Activated T-cell treated with anti-CD3 and anti-CD28 coated beads, Interleukin-2, amount 50 U/mL, for 4 hours (primary cell): ENCODE results near the gene NUTM2F. TPM values are rescaled to one million over a fixed set of nuclear protein-coding genes. Genes with fewer than 3 reads are reported as not detected.
A peak's percentile ranks its signal among the peaks of the same experiment; 100 is the strongest.
"Not testable (repeated sequence)": the region's sequence is repeated elsewhere in the genome, so short reads cannot be mapped to it uniquely, and the experiment has no call there.

Experiments used
- ATAC-seq, 2 donors: fragments of 200-7000 bp; cut with Tn5 transposase; one replicate each; pipeline ENCODE4 v1.10.0; 2021
- DNase-seq: peaks from one replicate; pipeline ENCODE4 v3.0.0-alpha.2; 2020
- H3K27me3 Mint-ChIP-seq: one replicate; pipeline ENCODE4 v1.8.0; 2021; ENCODE audit warnings: low read depth, mixed read lengths
- H3K36me3 Mint-ChIP-seq: one replicate; pipeline ENCODE4 v1.8.0; 2022; ENCODE audit warnings: mixed read lengths; ENCODE audit not compliant: insufficient read depth
- H3K4me1 Mint-ChIP-seq: one replicate; pipeline ENCODE4 v1.8.0; 2021; ENCODE audit warnings: low read depth, mixed read lengths
- H3K4me3 Mint-ChIP-seq: one replicate; pipeline ENCODE4 v1.8.0; 2021; ENCODE audit warnings: mild to moderate bottlenecking, moderate library complexity, mixed read lengths
- H3K9me3 Mint-ChIP-seq: one replicate; pipeline ENCODE4 v1.8.0; 2021; ENCODE audit warnings: mixed read lengths
- total RNA-seq, 3 donors: library from RNA; stranded (reverse); gene quantifications; one replicate each; pipeline ENCODE4 v1.2.1, GENCODE V29; 2021

NUTM2F gene, protein sequence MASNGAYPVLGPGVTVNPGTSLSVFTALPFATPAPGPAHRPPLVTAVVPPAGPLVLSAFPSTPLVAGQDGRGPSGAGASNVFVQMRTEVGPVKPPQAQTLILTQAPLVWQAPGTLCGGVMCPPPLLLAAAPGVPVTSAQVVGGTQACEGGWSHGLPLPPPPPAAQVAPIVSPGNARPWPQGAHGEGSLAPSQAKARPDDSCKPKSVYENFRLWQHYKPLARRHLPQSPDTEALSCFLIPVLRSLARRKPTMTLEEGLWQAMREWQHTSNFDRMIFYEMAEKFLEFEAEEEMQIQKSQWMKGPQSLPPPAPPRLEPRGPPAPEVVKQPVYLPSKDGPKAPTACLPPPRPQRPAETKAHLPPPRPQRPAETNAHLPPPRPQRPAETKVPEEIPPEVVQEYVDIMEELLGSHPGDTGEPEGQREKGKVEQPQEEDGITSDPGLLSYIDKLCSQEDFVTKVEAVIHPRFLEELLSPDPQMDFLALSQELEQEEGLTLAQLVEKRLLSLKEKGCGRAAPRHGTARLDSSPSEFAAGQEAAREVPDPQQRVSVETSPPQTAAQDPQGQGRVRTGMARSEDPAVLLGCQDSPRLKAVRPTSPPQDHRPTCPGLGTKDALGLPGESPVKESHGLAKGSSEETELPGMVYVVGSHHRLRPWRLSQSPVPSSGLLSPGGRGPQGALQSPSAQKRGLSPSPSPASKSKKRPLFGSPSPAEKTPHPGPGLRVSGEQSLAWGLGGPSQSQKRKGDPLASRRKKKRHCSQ
- total RNA-seq, result not detected

DNA sequence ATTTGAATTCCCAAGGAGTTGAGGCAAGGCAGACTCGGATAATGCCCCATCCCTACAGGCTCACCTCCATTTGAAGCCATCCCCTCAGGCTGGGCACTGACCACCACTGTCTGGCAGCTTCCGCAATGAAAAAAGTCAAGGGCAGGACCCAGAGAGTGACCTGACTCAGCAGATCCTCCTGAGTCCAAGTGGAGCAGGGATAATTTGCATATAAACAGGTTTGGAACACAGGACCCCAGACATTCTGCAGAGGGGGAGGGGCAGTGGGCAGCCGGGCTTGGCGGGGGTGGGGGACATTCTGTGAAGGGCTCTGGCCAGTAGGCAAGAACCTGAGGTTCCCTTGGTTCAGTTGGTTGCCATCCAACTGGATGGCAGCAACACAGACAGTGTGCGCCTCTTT, at the start of gene NUTM2F:
Gene NUTM2F (minus strand): TSS at position 101 of the 400 bp plus-strand sequence. CDS start 21 bp downstream, at position 80.
- ATAC-seq, DNase-seq: not testable (repeated sequence)

DNA sequence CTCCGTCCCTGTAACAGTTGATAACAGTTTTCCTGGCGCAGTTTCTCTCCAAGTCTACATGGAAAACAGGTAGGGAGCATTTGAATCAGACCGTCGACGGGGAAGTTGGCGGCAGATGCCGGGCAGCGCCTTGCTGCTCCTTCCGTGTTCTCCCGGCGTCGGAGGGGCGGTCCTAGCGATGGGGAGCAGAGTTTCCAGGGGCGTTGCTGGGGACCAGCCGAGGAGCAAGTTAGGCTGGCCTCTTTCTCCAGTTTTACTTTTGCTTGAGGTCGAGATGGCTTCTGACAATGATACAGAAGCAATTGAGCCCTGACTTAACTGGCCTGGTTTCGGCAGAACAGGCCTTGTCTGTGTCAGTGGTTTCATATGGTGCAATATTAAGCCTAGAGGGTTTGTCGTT, 46.8 kb upstream of the NUTM2F start:
- not testable (repeated sequence) for H3K9me3 Mint-ChIP-seq, H3K36me3 Mint-ChIP-seq, H3K27me3 Mint-ChIP-seq, DNase-seq
- peaks cover 13% of the 10 kb centered on the region for H3K4me1 Mint-ChIP-seq
- peak; percentile 44 to 52 for ATAC-seq
- H3K4me3 Mint-ChIP-seq, result peak overlapping the region; percentile 90

More for the DNA sequence above, at the start of gene NUTM2F:
- H3K4me1 Mint-ChIP-seq, H3K4me3 Mint-ChIP-seq, H3K27me3 Mint-ChIP-seq, H3K9me3 Mint-ChIP-seq, H3K36me3 Mint-ChIP-seq: not testable (repeated sequence)

DNA sequence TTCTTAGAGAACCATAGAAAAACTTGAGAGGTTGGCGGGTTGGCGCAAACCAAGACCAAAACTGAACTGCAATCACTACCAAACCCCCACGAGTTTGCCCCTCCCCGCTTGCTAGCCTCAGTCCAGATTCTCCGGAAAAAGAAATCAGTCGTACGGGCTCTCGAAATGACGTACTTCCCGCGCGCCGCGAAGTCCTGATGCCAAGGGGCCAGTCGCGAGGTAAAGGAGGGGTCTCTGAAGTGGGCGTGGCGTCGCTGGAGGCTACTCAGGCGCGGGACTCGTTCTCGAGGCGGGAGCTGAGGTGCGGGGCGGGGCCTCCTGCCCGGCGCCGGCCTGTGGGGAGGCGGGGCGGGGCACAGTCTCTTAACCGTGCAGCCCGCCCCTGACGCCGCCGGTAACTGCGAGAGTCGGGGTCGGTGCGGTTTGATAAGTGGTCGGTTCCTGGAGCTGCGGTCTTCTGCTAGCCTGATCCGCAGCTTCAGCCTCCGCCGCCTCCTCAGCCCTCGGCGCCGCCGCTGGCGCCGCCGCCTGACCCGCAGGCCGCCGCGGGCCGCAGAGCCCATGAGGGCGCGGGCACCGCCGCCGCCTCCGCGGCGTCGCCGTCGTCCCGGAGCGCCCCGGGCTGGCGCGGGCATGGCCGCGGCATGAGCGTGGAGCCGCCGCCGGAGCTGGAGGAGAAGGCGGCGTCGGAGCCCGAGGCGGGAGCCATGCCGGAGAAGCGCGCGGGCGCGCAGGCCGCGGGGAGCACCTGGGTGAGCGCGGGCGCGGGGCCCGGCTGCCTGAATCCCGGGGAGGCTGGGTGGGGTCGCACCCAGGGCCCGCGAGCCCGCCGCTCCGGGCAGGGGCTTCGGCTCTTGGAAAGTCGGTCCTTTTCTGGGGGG, 46.0 kb upstream of the NUTM2F start:
- not testable (repeated sequence) for H3K27me3 Mint-ChIP-seq
- peaks cover 13% of the 10 kb centered on the region for H3K4me1 Mint-ChIP-seq

DNA sequence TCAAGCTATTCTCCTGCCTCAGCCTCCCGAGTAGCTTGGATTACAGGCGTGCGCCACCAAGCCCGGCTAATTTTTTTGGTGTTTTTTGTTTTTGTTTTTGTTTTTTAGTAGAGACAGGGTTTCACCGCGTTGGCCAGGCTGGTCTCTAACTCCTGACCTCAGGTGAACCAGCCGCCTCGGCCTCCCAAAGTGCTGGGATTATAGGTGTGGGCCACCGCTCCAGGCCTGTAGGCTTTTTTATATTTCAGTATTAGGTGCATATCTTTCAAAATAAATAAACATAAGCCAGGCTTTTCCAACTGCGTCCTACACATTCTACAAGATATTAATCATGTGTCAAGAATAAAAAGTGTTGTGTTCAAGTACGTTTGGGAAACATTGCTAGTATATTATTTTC, 45.3 kb upstream of the NUTM2F start:
- Mint-ChIP-seq H3K4me3 (peak overlapping the region; percentile 79), H3K4me1 (peaks cover 13% of the 10 kb centered on the region)
- not testable (repeated sequence) for DNase-seq, H3K36me3 Mint-ChIP-seq, H3K9me3 Mint-ChIP-seq, ATAC-seq, H3K27me3 Mint-ChIP-seq

More for the DNA sequence above, 46.0 kb upstream of the NUTM2F start:
- peak; percentile 97 for ATAC-seq
- not testable (repeated sequence) for H3K36me3 Mint-ChIP-seq, H3K9me3 Mint-ChIP-seq
- H3K4me3 Mint-ChIP-seq, result peak overlapping the region; percentile 90
- DNase-seq, result peak; percentile 85

DNA sequence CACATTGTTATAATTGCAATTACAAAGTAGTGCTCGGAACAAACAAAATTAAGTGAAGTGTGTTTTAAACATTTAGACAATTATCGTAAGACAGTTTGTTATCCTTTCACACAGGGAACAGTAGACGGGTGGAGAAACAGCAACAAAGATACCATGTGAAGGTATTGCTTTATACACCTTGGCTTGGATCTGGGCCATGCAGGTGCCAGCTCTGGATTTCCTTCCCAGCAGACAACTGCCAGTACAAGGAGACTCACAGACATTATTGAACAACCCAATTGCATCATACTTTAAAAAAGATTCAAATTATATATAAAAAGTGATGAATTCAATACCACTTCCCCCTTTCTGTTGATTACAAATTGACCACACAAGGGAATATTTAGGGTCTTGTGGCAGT, 41.8 kb upstream of the NUTM2F start:
- not testable (repeated sequence) for ATAC-seq, H3K9me3 Mint-ChIP-seq, H3K36me3 Mint-ChIP-seq, DNase-seq, H3K4me3 Mint-ChIP-seq, H3K27me3 Mint-ChIP-seq, H3K4me1 Mint-ChIP-seq

DNA sequence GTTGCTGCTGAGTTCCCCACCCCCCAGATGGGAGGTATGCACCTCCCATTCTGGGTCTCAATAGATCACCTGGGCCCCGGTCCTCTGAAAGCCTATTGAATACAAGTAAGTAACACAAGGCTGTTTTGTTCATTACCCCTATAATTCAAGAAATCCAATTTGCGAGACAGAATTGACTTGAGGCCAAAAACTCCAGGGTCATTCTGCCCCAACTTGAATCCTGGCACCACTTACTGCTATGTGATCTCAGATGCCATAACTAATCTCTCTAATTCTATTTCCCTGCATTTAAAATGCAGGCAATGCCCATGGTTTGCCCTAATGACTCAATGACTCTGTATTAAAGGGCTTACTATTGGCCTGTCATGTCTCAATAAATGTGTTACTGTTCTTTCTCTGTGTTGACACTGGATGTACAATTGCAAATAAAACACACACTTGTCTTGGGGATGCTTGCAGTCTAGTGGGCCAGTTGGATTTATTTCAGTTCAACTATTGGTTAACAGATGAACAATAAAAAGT, 35.7 kb upstream of the NUTM2F start:
- H3K4me3 Mint-ChIP-seq, ATAC-seq, H3K9me3 Mint-ChIP-seq, H3K27me3 Mint-ChIP-seq, DNase-seq, H3K36me3 Mint-ChIP-seq, H3K4me1 Mint-ChIP-seq: not testable (repeated sequence)

DNA sequence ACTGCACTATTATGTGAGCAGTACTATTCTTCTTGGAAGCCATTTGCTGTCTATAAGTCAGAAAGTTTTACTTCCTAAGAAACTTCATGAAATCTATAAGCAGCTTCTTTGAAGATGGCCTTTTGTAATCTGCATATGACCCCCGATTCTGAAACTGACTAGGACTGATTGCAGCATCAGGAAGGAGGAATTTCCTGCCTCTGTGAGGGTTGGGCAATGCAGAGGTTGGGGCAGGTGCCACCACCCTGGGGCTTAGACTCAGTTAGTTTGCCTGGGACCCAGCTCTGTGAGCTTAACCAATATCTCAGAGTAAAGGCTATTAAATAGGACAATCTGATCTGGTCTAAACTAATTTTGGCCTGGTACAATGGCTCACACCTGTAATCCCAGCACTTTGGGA, 28.7 kb upstream of the NUTM2F start:
- not testable (repeated sequence) for H3K4me3 Mint-ChIP-seq, ATAC-seq, H3K9me3 Mint-ChIP-seq, DNase-seq, H3K4me1 Mint-ChIP-seq, H3K36me3 Mint-ChIP-seq, H3K27me3 Mint-ChIP-seq

DNA sequence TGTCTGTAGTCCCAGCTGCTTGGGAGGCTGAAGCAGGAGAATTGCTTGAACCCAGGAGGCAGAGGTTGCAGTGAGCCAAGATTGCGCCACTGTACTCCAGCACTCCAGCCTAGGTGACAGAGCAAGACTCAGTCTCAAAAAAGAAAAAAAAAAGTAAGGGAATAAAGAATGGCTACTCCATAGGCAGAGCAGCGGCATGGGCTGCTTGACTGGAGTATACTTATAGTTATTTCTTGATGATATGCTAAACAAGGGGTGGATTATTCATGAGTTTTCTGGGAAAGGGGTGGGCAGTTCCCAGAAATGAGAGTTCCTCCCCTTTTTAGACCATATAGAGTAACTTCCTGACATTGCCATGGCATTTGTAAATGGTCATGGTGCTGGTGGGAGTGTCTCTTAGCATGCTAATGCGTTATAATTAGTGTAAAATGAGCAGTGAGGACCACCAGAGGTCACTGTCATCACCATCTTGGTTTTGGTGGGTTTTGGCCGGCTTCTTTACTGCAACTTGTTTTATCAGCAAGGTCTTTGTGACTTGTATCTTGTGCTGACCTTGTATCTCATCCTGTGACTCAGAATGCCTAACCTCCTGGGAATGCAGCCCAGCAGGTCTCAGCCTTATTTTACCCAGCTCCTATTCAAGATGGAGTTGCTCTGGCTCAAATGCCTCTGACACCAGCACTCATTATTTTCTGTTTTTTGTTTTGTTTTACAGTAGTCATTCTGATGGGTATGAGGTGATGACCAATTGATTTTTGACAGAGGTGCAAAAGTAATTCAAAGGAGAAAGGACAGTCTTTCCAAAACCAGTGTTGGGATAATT, 23.7 kb upstream of the NUTM2F start:
- H3K9me3 Mint-ChIP-seq, H3K4me1 Mint-ChIP-seq, DNase-seq, H3K36me3 Mint-ChIP-seq, H3K4me3 Mint-ChIP-seq, H3K27me3 Mint-ChIP-seq, ATAC-seq: not testable (repeated sequence)

DNA sequence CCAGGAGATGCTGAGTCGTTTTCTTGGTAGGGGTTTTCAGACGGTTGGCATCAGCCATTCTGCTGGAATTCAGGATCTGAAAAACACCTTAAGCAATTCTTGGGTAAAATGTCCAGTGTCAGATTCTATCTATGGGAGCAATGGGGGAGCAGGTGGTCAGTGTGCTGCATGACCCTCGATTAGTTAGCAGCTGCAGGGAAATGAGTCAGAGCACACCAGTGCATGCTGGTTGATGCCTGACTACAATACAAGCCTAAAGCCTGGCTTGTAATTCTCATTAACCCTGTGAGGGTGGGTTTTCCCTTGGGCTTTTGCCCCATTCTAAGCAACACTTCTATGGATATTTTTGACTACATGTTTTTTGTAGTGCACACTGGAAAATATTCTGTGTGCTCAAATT, 20.3 kb upstream of the NUTM2F start:
- not testable (repeated sequence) for H3K9me3 Mint-ChIP-seq, H3K27me3 Mint-ChIP-seq, H3K4me3 Mint-ChIP-seq, ATAC-seq, H3K4me1 Mint-ChIP-seq, H3K36me3 Mint-ChIP-seq, DNase-seq

DNA sequence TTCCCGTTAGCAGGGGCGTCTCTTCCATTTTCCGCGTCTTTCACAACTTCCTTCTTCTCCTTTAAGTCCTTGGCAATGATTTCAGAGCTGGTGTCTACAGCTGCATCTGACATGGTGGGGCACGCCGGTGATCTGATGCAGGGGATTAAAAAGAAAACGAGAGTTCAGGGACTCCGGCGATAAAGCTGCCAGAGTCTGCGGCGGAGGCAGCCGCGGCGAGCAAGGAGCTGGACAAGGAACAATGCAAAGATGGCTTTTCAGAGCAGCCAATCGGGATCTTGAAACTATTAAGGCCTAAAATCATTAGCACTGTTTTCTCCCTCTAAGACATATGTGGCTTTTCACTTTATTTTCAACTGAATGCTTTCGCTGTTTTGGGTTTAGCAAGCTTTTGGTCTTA, 19.0 kb upstream of the NUTM2F start:
- not testable (repeated sequence) for DNase-seq, H3K27me3 Mint-ChIP-seq, ATAC-seq, H3K9me3 Mint-ChIP-seq, H3K4me1 Mint-ChIP-seq, H3K36me3 Mint-ChIP-seq, H3K4me3 Mint-ChIP-seq

DNA sequence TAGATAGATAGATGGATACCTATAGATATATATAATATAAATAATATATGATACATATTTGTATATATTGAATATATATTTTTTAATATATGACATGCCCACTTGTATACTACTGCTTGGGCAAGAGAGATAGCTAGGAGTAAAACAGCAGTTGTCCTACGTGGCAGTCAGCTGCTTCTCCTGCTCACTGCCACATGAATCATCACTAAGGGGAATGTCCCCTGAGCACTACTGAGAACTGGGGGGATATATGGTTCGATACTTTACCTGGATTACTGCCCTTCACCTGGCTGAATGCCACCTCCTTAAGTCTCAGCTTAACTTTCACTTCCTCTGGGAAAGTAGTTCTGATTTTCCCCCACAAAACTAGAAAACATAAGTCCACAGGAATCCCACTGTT, 13.3 kb upstream of the NUTM2F start:
- not testable (repeated sequence) for DNase-seq, H3K4me1 Mint-ChIP-seq, H3K36me3 Mint-ChIP-seq, ATAC-seq, H3K4me3 Mint-ChIP-seq, H3K27me3 Mint-ChIP-seq, H3K9me3 Mint-ChIP-seq

DNA sequence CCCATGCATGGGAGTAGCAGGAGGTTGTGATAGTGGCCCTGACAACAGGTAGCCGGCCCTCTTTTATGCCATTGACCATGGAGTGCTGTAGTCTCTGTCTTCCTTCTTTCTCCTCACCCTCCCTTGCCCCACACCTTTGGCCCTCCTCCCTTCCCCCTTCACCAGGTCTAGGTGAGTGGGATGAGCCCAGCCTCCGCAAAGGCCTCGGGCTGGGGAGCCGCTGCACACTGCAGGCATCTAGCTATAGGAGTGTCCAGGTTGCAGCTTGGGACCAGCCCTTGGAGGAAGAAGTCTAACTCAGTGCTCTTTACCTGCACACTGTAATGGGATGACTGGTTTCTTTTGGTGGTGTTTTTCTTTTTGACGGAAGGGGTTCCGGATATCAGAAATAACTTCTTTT, 12.3 kb upstream of the NUTM2F start:
- H3K4me1 Mint-ChIP-seq, H3K4me3 Mint-ChIP-seq, H3K9me3 Mint-ChIP-seq, ATAC-seq, DNase-seq, H3K27me3 Mint-ChIP-seq, H3K36me3 Mint-ChIP-seq: not testable (repeated sequence)

DNA sequence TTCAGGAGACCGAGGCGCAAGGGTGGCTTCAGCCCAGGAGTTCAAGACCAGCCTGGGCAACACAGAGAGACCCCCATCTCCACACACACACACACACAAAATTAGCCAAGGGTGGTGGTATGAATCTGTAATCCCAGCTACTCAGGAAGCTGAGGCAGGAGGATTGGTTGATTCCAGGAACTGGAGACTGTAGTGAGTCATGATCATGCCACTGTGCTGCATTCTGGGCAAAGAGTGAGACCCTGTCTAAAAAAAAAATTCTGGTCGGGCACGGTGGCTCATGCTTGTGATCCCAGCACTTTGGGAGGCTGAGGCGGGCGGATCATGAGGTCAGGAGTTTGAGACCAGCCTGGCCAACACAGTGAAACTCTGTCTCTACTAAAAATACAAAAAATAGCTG, 11.2 kb upstream of the NUTM2F start:
- H3K27me3 Mint-ChIP-seq, H3K36me3 Mint-ChIP-seq, H3K4me1 Mint-ChIP-seq, ATAC-seq, DNase-seq, H3K4me3 Mint-ChIP-seq, H3K9me3 Mint-ChIP-seq: not testable (repeated sequence)
